GM12878 (cell line): ENCODE measurements around the gene PCDHGA7. TPM values are rescaled to one million over a fixed set of nuclear protein-coding genes. Genes with fewer than 3 reads are reported as not detected.

Experiments used
- ATAC-seq: fragments of 200-7000 bp; cut with Tn5 transposase; 3 replicates; pipeline ENCODE4 v1.9.1; 2020; ENCODE audit warnings: mild to moderate bottlenecking, moderate library complexity
- BruUV-seq: library from RNA; stranded (reverse); fragments of 400-500 nt; replicated peaks from 2 replicates; lab custom pipeline; 2021; lab: Mats Ljungman, UMichigan
- CTCF ChIA-PET: fragments of 300-600 bp; sonication (Branson Sonifier 250); formaldehyde crosslinking; extraction: SDS; loops from one replicate; lab custom pipeline; 2021; ENCODE audit warnings: inconsistent platforms; lab: Yijun Ruan, JAX
- POLR2A ChIA-PET: fragments of 350-600 bp; formaldehyde crosslinking; extraction: SDS; loops from one replicate; lab custom pipeline; 2021; ENCODE audit warnings: inconsistent platforms; lab: Charles Lee
- RAD21 ChIA-PET: fragments of 300-600 bp; sonication (Branson Sonifier 250); formaldehyde crosslinking; loops from one replicate; lab custom pipeline; 2023; ENCODE audit warnings: antibody characterized with exemption; ENCODE audit not compliant: unreplicated experiment; lab: Charles Lee
- SMC1A ChIA-PET: fragments of 300-600 bp; sonication (Branson Sonifier 250); formaldehyde crosslinking; loops from one replicate; lab custom pipeline; 2023; ENCODE audit not compliant: unreplicated experiment, uncharacterized antibody; lab: Charles Lee
- DNase-seq: peaks from one replicate; pipeline ENCODE4 v3.0.0-alpha.2; 2011; ENCODE audit warnings: low read depth, low spot score
- FAIRE-seq: peaks from 3 replicates; lab custom pipeline; 2011; peaks lifted over from hg19 to GRCh38; lab: Jason Lieb, UNC
- H2AFZ ChIP-seq: 2 replicates; pipeline ENCODE4 v1.6.0; 2011; ENCODE audit warnings: low read depth, low read length, control low read depth; ENCODE audit not compliant: control insufficient read depth
- H3K27ac ChIP-seq: 2 replicates; pipeline ENCODE4 v1.5.1; 2011; ENCODE audit warnings: control low read depth; ENCODE audit not compliant: control insufficient read depth, insufficient read depth
- H3K27me3 ChIP-seq, 2 experiments: replicated peaks in 1 of 2; 2 replicates each; pipeline versions ENCODE4 v1.6.0 to v1.6.1; 2011; ENCODE audit warnings: low read length in 1 of 2; ENCODE audit not compliant: control insufficient read depth in 2 of 2, insufficient read depth in 2 of 2
- H3K36me3 ChIP-seq, 2 experiments: 2 replicates each; pipeline ENCODE4 v1.5.1; 2011; ENCODE audit warnings: low read length in 1 of 2; ENCODE audit not compliant: control insufficient read depth in 2 of 2, insufficient read depth in 2 of 2
- H3K4me1 ChIP-seq: 2 replicates; pipeline ENCODE4 v1.6.1; 2011; ENCODE audit warnings: mild to moderate bottlenecking, low read length, moderate library complexity, mixed read lengths; ENCODE audit not compliant: control insufficient read depth, insufficient read depth
- H3K4me2 ChIP-seq: 2 replicates; pipeline ENCODE4 v1.6.0; 2011; ENCODE audit warnings: control low read depth; ENCODE audit not compliant: control insufficient read depth, insufficient read depth
- H3K4me3 ChIP-seq: fragments of 200-600 bp; sonication (generic); 2 replicates; pipeline ENCODE4 v1.5.1; 2016
- H3K79me2 ChIP-seq: 2 replicates; pipeline ENCODE4 v1.6.0; 2011; ENCODE audit warnings: low read length; ENCODE audit not compliant: control insufficient read depth, insufficient read depth
- H3K9ac ChIP-seq: 2 replicates; pipeline ENCODE4 v1.8.0; 2011; ENCODE audit warnings: low read length, control low read depth, mixed read lengths; ENCODE audit not compliant: control insufficient read depth, insufficient read depth
- H3K9me3 ChIP-seq: replicated peaks from 3 replicates; pipeline ENCODE4 v1.5.1; 2011; ENCODE audit warnings: mild to moderate bottlenecking, low read length; ENCODE audit not compliant: control insufficient read depth, insufficient read depth
- H4K20me1 ChIP-seq: 2 replicates; pipeline ENCODE4 v1.6.0; 2011; ENCODE audit not compliant: control insufficient read depth, insufficient read depth
- CBFB ChIP-seq: IDR thresholded peaks from 2 replicates; pipeline ENCODE4 v1.6.1; 2016; ENCODE audit warnings: antibody characterized with exemption, low read depth
- CEBPB ChIP-seq, 2 experiments: fragments of 150-350 bp in 1 of 2; IDR thresholded peaks; 2 replicates each; pipeline ENCODE4 v1.6.1; 2012 to 2014; ENCODE audit warnings: low read depth in 2 of 2, low read length in 2 of 2, borderline replicate concordance in 1 of 2, inconsistent platforms in 1 of 2
- CUX1 ChIP-seq: IDR thresholded peaks from 2 replicates; pipeline ENCODE4 v1.6.1; 2012; ENCODE audit warnings: improper control_type of control experiment, low read depth, low read length; ENCODE audit not compliant: insufficient replicate concordance
- HDAC2 ChIP-seq: fragments of 200-600 bp; sonication (generic); IDR thresholded peaks from 2 replicates; pipeline ENCODE4 v1.6.1; 2017
- MXI1 ChIP-seq: fragments of 150-350 bp; IDR thresholded peaks from 2 replicates; pipeline ENCODE4 v1.6.1; 2011; ENCODE audit warnings: low read depth, mild to moderate bottlenecking, inconsistent platforms, low read length, improper control_type of control experiment
- NKRF ChIP-seq: fragments of 450-650 bp; conservative IDR thresholded peaks from 2 replicates; pipeline ENCODE4 v1.6.1; 2017; ENCODE audit warnings: mild to moderate bottlenecking, moderate library complexity
- POLR2A ChIP-seq: IDR thresholded peaks from 2 replicates; pipeline ENCODE4 v1.6.1; 2011; ENCODE audit warnings: low read depth, mild to moderate bottlenecking, low read length
- POLR2AphosphoS5 ChIP-seq: IDR thresholded peaks from 2 replicates; pipeline ENCODE4 v1.6.1; 2011; ENCODE audit warnings: mild to moderate bottlenecking, low read length, inconsistent platforms
- RELA ChIP-seq: fragments of 450-650 bp; IDR thresholded peaks from 2 replicates; pipeline ENCODE4 v1.8.0; 2014; ENCODE audit warnings: borderline replicate concordance; ENCODE audit not compliant: partially characterized antibody
- STAT3 ChIP-seq: IDR thresholded peaks from 2 replicates; pipeline ENCODE4 v1.6.1; 2011; ENCODE audit warnings: low read depth, low read length, improper control_type of control experiment
- ZNF384 ChIP-seq: IDR thresholded peaks from 2 replicates; pipeline ENCODE4 v1.6.1; 2012; ENCODE audit warnings: low read depth, mild to moderate bottlenecking, low read length, improper control_type of control experiment, borderline replicate concordance
- WGBS: methylation state at CpG from one replicate; pipeline ENCODE4 v1.1.6; 2016; ENCODE audit warnings: low lambda C conversion rate; ENCODE audit not compliant: insufficient replicate concordance, insufficient coverage; ENCODE audit errors: missing lambda C conversion rate; 5-methylcytosine and 5-hydroxymethylcytosine counted together
- in situ Hi-C: fragments of 300-500 bp; cut with MboI; formaldehyde crosslinking; loops from 9 replicates; pipeline ENCODE4 v1.14.3; 2018; ENCODE audit warnings: mixed read lengths
- intact Hi-C: fragments of 100-400 bp; cut with micrococcal nuclease; formaldehyde crosslinking; loops from one replicate; pipeline ENCODE4 v1.14.2; 2022; ENCODE audit not compliant: unreplicated experiment
- polyA plus RNA-seq, 11 experiments: library from polyadenylated mRNA; depleted of rRNA in 4 of 11; unstranded in 6 of 11; stranded (reverse) in 5 of 11; fragments of >200 nt; fragmentation: Nextera tagmentation in 4 of 11; fragmentation: Illumina TruSeq in 1 of 11; extraction: Ambion mirVana in 4 of 11; extraction: Trizol in 1 of 11; gene quantifications; 1 replicate in 1 of 11; 2 replicates in 10 of 11; pipeline versions ENCODE4 v1.2.1 to v1.2.3, GENCODE V29; 2011 to 2016; ENCODE audit warnings: inconsistent platforms in 2 of 11, missing spikeins in 2 of 11, low read depth in 1 of 11
- total RNA-seq, 4 experiments: library from RNA; depleted of rRNA in 3 of 4; stranded (reverse); fragments of >200 nt in 3 of 4; fragmentation: Illumina TruSeq in 1 of 4; extraction: Trizol in 1 of 4; gene quantifications; 2 replicates each; pipeline versions ENCODE4 v1.2.1 to v1.2.3, GENCODE V29; 2013 to 2021
- TF ChIP-seq, protein P1 (sequence below): fragments of 450-650 bp; IDR thresholded peaks from 2 replicates; pipeline ENCODE4 v1.6.1; 2017; ENCODE audit warnings: mild to moderate bottlenecking, low read depth, inconsistent platforms; ENCODE audit not compliant: poor library complexity, severe bottlenecking

PCDHGA7 gene
- total and polyA plus RNA-seq, 10 of the 15 experiments (the other 5 are each of a cell fraction or from before 2014, with no cell fraction given), result 0.01 to 0.18 (median 0.08) TPM; not detected in 3

DNA sequence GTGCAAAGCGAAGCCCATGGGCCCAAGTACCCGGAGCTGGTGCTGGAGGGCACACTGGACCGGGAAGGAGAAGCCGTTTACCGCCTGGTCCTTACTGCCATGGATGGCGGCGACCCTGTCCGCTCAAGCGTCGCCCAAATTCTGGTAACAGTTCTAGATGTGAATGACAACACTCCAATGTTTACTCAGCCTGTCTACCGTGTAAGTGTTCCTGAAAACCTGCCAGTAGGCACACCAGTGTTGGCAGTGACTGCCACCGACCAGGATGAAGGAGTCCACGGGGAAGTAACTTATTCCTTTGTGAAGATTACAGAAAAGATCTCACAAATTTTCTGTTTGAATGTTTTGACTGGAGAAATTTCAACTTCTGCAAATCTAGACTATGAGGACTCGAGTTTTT is 7.9 kb upstream of the PCDHGA7 start:
- WGBS, result 93% methylated on average over 14 of the region's 14 CpGs
- H3K9me3 ChIP-seq, result peaks cover 17% of the 10 kb centered on the region; the same call in 2 of the 3 replicates
- in situ Hi-C loops, result no loop called here
- DNase-seq (no peak), ATAC-seq (no peak), FAIRE-seq (no peak)
- H3K27ac ChIP-seq, result no peak overlapping the region
- CTCF ChIA-PET, result interaction anchor here (0.9 to 1.3 kb wide), 3 partner anchors 46 to 189 kb away, joined by 3 to 6 read pairs (median 3); partner anchors contain the start of gene PCDHGA11
- RAD21 ChIA-PET, result no interaction called here
- H3K4me3 ChIP-seq, result no peak overlapping the region
- no peaks in the 10 kb centered on the region for H4K20me1 ChIP-seq
- H3K4me2 ChIP-seq, result no peak overlapping the region
- intact Hi-C loops, result no loop called here
- POLR2A ChIA-PET, result no interaction called here
- SMC1A ChIA-PET, result interaction anchor here (0.8 kb wide), 1 partner anchor 22 kb away, joined by 5 read pairs; no protein-coding TSS in a partner anchor
- no peaks in the 10 kb centered on the region for H3K27me3 ChIP-seq
- no peak overlapping the region for H2AFZ ChIP-seq
- no peaks in the 10 kb centered on the region for H3K4me1 ChIP-seq
- no TSS peak for BruUV-seq
- no peak overlapping the region for H3K9ac ChIP-seq
- H3K79me2 ChIP-seq, result no peaks in the 10 kb centered on the region
- no peaks in the 10 kb centered on the region for H3K36me3 ChIP-seq
- no peak for TF ChIP-seq MXI1
- TF ChIP-seq ZNF384, result no peak
- no peak for TF ChIP-seq STAT3
- TF ChIP-seq CEBPB (IDR thresholded peaks at IDR 0.05; ENCODE audit: borderline replicate concordance in 1 of 2, low read depth in 2 of 2, low read length in 2 of 2), result no peak
- TF ChIP-seq HDAC2, result no peak
- no peak for TF ChIP-seq RELA
- TF ChIP-seq, protein P1, sequence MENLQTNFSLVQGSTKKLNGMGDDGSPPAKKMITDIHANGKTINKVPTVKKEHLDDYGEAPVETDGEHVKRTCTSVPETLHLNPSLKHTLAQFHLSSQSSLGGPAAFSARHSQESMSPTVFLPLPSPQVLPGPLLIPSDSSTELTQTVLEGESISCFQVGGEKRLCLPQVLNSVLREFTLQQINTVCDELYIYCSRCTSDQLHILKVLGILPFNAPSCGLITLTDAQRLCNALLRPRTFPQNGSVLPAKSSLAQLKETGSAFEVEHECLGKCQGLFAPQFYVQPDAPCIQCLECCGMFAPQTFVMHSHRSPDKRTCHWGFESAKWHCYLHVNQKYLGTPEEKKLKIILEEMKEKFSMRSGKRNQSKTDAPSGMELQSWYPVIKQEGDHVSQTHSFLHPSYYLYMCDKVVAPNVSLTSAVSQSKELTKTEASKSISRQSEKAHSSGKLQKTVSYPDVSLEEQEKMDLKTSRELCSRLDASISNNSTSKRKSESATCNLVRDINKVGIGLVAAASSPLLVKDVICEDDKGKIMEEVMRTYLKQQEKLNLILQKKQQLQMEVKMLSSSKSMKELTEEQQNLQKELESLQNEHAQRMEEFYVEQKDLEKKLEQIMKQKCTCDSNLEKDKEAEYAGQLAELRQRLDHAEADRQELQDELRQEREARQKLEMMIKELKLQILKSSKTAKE, result no peak
- no peak for TF ChIP-seq NKRF
- no peak for TF ChIP-seq CUX1
- TF ChIP-seq CBFB, result no peak
- TF ChIP-seq POLR2A, result no peak
- no peak for TF ChIP-seq POLR2AphosphoS5
